GM12801 (cell line): ENCODE measurements around the gene PTBP3.

Source experiments
- CTCF ChIP-seq: IDR thresholded peaks from one replicate; pipeline ENCODE4 v1.5.1; 2011; ENCODE audit warnings: control low read depth; ENCODE audit not compliant: insufficient read length; ENCODE audit errors: extremely low read depth

PTBP3 gene

GRCh38 chr9:112378328-112379176 lies 45.1 kb upstream of the PTBP3 start:
- no peak for TF ChIP-seq CTCF

- no peak for TF ChIP-seq CTCF
Measured at GRCh38 chr9:112377684-112378327, 44.4 kb upstream of the PTBP3 start.

GRCh38 chr9:112377087-112377486 lies 43.7 kb upstream of the PTBP3 start:
- no peak for TF ChIP-seq CTCF

- no peak for TF ChIP-seq CTCF
Measured at GRCh38 chr9:112375361-112375760, 41.9 kb upstream of the PTBP3 start.

DNA sequence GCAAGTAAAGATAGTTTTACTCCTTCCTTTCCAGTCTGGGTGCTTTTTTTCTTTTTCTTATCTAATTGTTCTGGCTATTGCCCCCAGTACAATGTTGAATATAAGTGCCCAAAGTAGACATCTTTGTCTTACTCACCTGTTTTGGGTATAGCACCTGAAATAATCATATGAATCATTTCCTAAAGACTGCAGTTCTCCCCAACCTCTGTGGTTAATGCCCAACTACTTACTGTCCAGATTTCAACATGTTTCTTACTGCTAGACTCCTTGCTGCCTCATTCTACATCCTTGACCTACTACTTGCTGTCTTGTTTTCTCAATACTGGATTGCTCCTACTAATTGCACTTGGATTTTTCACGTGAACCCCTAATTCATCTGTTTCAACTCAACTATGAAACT lies 37.6 kb upstream of the PTBP3 start:
- TF ChIP-seq CTCF, result no peak

DNA sequence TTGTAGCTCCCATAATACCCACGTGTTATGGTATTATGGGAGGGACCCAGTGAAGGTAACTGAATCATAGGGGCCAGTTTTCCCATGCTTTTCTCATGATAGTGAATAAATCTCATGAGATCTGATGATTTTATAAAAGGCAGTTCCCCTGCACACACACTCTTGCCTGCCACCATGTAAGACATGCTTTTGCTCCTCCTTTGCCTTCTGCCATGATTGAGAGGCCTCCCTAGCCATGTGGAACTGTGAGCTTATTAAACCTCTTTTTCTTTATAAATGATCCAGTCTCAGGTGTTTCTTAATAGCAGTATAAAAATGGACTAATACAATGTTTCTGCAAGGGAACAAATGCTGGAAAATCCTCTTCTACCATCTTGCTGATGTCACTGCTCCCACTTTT lies 36.4 kb upstream of the PTBP3 start:
- no peak for TF ChIP-seq CTCF

- no peak for TF ChIP-seq CTCF
Measured at GRCh38 chr9:112367465-112367864, 34.0 kb upstream of the PTBP3 start.
